NCI-H2081 treated with DMSO at 0.1 percent for 48 hours (cell line): Measurements from ENCODE around the gene TAF9B.
"Not testable (repeated sequence)": the region's sequence is repeated elsewhere in the genome, so short reads cannot be mapped to it uniquely, and the experiment has no call there.

Experiments used
- DNase-seq: peaks from one replicate; lab custom pipeline; 2025; lab: John Stamatoyannopoulos, UW

The TAF9B gene, protein sequence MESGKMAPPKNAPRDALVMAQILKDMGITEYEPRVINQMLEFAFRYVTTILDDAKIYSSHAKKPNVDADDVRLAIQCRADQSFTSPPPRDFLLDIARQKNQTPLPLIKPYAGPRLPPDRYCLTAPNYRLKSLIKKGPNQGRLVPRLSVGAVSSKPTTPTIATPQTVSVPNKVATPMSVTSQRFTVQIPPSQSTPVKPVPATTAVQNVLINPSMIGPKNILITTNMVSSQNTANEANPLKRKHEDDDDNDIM

DNA sequence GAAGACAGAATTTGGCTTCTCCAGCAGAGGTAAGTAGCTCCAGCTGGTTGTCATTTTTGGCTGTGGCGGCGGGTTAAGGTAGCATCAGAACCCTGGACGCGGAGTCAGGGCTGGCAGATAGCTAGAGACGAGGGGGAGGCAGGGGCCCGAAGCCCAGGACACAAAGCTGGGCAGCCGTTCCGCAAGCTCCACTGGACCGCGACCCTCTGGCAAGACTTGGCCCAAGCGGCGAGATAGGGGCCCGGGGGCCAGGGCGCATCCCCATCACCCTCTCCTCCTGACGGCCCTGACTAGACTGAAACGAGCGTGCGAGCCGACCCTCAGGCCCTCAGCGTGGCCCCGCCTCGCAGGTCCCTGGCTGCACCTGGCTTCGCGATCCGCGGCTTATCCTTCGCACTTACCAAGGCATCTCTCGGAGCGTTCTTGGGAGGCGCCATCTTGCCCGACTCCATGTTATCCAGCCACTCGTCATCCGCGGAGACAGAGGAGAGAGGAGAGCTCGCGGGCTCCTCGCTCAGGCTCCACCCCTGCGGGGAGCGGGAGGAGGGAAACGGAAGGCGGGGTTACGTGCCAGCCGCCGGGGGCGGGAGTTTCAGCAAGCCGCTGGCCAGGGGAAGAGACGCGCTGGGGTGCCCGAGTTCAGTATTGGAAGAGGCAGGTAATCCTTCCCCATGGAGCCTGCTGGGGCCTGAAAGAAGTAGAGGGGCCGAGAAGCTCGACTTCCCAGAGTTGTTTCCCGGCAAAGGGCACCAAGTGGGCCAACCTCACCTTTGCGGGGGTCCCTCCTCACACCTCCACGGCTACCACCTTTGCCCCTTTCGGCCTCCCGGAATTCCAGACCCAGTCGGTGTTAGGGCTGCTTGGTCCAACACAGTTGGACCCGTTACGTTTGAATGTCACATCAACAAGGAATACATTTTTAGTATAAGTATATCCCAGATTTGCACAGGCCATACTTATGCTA lies at the start of gene TAF9B:
Gene TAF9B (minus strand): TSS at position 491 of the 964 bp plus-strand sequence. CDS start 39 bp downstream, at position 452.
- peak; percentile 43 for DNase-seq

DNA sequence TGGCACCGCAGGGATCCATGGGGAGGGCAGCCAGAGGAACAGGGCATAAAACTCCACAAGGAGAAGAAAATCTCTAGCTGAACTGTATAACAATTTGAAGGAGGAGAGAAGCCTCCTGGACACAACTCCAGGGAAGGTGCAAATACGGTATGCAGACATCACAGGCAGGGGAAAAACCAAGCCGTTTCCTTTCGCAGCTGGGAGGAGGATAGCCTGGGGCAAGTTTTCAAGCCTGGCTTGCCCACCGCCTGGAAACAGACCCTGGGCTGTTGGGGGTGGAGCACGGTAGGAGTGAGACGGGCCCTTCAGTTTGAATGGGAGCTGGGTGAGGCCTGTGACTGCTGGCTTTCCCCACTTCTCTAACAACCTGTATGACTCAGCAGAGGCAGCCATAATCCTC lies 43.4 kb upstream of the TAF9B start:
- no peak for DNase-seq

DNA sequence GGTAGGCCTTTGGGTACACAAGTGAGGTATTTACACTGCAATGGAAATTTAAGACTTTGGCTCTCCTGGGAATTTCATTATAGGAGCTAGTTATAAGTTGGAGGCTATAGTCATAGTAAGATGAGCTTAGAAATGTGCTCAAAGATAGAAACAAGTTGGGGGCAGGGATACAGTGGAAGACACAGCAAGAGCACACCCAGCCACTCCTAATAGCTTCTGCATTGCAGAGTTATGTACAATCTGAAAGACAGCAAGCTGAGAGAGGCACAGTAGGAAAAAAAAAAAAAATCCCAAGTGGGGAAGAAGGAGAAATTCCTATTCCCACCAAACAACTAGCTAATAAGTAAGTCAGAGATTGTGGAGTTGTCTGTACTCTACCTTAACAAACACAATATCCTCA lies 41.9 kb upstream of the TAF9B start:
- DNase-seq: no peak

DNA sequence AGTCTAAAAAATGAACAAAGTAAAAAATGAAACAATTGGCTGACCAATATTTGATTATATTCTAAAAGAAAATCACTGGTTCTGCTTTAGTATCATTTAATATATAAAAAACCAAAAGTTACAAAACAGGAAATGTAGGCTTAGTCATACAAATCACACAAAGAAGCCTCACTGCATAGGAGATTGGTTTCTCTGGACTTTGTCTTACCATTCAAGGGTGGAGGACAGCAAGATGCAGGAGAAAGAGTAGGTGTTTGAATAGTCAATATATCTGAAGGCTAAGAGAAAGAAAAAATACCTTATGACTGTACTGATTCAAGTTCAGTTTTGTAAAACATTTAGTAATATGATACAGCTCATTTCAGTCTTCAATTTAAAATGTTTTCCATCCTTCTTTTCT lies 28.6 kb upstream of the TAF9B start:
- no peak for DNase-seq

DNA sequence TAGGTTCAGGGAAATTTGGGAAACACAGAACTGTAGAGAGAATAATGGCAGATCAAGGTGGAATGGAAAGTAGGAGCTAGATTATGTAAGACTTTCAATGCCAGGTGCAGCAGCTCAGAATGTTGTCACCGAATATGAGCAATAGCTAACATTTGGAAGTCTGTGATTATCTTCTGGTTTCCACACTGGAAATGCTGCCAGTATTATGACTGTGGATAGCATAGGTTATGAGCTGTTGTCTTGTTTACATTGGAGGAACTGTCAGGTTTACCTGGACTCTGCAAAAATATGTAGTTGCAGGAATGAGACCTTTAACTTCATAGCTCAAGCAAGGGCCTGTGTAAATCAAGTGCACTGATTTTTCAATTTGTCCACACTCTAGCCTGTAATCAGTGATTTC lies 26.0 kb upstream of the TAF9B start:
- no peak for DNase-seq

DNA sequence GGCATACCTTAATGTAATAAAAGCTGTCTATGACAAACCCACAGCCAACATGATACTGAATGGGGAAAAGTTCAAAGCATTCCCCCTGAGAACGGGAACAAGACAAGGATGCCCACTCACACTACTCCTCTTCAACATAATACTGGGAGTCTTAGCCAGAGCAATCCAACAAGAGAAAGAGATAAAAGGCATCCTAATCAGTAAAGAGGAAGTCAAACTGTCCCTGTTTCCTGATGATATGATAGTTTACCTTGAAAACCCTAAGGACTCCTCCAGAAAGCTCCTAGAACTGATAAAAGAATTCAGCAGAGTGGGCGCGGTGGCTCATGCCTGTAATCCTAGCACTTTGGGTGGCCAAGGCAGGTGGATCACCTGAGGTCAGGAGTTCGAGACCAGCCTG lies 23.7 kb upstream of the TAF9B start:
- not testable (repeated sequence) for DNase-seq

DNA sequence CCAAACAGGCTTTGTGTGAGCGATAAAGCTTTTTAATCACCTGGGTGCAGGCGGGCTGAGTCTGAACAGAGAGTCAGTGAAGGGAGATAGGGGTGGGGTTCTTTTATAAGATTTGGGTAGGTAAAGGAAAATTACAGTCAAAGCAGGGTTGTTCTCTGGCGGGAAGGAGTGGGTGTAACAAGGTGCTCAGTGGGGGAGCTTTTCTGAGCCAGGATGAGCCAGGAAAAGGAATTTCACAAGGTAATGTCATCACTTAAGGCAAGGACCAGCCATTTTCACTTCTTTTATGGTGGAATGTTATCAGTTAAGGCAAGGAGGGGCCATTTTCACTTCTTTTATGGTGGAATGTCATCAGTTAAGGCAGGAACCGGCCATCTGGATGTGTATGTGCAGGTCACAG lies 21.3 kb upstream of the TAF9B start:
- not testable (repeated sequence) for DNase-seq

DNA sequence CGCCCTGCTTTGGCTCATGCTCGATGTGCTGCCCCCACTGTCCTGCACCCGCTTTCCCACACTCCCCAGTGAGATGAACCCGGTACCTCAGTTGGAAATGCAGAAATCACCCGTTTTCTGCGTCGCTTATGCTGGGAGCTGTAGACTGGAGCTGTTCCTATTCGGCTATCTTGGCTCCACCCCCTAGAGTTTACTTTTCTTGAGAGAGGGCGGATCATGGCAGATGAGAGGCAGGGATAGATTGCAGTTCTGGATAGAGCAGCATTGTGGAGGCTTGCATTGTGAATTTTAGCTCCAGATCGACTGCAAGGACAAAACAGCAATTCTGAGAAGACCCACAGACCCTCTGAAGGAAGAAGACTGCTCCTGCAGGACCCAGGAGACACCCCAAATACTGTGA lies 18.4 kb upstream of the TAF9B start:
- not testable (repeated sequence) for DNase-seq

DNA sequence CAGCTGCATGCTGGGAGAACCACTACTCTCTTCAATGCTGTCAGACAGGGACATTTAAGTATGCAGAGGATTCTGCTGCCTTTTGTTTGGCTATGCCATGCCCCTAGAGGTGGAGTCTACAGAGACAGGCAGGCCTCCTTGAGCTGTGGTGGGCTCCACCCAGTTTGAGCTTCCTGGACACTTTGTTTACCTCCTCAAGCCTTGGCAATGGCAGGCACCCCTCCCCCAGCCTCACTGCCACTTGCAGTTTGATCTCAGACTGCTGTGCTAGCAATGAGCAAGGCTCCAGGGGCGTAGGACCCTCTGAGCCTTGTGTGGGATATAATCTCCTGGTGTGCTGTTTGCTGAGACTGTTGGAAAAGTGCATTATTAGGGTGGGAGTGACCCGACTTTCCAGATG lies 17.9 kb upstream of the TAF9B start:
- not testable (repeated sequence) for DNase-seq

DNA sequence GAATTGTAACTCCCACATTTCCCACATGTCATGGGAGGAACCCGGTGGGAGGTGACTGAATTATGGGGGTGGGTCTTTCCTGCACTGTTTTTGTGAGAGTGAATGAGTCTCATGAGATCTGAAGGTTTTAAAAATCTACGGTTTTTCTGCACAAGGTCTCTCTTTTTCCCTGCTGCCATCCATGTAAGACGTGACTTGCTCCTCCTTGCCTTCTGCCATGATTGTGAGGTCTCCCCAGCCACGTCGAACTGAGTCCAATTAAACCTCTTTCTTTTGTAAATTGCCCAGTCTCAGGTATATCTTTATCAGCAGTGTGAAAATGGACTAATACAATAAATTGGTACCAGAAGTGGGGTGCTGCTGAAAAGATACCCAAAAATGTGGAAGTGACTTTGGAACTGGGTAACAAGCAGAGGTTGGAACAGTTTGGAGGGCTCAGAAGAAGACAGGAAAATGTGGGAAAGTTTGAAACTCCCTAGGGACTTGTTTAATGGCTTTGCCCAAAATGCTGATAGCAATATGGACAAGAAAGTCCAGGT lies 7.6 kb upstream of the TAF9B start:
- DNase-seq: not testable (repeated sequence)

DNA sequence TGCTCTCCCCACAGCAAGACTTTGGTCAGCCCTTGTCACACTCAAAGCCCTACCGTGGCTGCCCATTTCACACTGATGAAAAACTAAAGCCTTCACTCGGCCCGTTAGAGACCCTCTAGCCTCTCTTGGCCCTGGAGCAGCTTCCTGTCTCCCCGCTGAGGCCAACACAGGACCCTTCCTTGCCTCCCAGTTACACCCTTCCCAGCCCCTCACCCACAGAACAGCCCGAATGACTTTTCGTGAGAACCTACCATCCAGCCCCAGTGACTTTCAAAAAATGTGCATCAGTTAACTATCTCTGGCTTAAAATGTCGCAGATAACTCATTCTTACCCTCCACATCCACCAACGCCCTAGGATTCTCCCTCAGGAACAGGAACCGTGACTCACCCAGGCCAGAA lies 756 bp upstream of the TAF9B start:
- DNase-seq: no peak

DNA sequence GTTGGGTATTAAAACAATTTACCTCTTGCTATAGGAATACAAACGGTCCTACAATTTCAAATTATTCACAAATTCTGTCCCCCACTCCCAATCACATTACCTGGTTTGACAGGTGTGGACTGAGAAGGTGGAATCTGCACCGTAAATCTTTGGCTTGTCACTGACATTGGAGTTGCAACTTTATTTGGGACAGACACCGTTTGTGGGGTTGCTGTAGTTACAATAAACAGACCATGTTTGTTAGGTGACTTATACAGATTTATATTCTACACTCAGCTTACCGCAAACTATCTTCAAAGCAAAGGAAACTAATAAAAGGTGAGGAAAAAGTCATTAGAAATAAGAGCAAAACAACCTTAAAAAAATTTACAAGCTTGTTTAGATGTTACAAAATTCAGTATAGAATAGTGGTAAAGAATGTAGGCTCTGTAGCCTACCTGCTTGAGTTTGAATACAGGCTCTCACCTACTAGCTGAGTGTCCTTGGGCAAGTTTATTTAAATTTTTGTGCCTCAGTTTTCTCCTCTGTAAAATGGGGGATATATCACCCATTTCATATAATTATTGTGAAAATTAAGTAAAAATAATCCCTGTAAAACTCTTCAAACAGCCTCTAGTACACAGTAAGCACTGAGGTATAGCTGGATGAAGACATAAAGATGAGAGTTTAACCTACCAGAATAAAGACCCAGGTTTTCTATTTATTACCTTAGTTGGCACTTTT lies 6.1 kb downstream of the TAF9B start:
- no peak for DNase-seq

DNA sequence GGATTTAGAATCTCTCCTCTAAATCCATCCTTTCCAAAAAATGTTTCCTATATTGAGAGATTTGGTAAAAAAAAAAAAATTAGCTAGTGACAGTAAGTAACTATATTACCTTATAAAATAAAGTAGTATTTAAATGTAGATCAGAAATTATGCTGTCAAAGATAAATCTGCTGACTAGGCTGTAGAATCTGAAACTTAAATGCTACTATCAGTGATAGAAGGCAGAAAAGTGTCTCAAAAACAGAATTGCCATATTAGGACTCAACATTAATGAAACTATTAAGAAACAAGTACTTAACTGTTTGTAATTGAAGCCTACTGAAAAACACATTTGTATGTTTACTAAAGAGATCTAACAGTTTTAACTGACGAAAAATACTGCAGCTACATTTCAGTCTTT lies 8.3 kb downstream of the TAF9B start:
- DNase-seq: no peak

DNA sequence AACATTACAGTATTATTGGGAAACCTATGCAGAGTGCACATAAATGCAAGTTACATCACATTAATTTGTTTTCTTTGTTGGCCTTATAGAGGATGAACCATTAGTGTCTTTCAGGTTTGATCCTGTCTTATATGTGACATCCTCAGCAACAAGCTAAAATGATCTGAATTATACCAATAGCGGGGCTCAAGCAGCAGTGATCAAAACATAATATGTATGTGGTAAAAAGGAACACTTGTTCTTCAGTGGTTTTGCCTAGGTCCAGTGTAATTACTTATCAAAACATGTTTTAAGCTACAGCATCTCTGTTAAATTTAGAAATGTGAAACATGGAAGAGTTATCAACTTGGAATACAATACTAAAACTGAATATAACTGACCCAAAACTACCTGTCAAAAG lies 9.1 kb downstream of the TAF9B start:
- no peak for DNase-seq

DNA sequence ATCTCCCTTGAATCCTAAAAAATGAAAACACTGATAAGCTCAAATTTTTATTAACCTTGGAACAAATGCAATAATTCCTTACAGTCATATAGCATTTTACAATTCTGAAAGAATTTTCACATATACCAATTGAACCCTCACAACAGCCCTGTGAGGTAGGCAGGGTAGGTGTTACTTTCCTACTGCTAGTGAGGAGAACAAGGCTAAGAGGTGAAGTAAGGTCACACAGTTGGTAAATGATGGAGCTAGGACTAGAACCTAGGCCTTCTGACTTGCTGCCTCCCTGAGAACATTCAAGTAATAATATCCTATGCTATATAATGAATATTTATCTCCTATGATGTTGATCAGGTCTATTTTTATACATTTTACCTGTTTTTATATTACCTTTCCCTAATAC lies 9.7 kb downstream of the TAF9B start:
- no peak for DNase-seq

DNA sequence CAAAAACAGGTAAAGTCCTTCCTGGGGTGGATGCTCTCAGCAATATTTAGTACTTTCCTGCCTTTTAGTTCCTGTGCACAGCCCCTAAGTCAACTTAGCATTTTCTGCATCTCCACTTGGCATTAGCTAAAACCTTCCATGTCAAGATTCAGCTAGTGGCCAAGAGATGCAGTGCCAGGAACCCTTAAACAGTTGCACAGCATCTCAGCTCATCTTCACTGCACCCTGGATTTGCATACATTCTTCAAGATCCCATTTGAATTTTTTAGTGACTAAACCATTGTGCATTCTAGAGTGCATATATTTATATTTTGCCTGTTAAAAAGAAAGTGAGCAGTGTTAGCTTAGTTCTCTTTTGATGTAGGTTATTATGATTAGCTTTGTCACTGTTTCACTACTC lies 13.7 kb downstream of the TAF9B start:
- DNase-seq: not testable (repeated sequence)

DNA sequence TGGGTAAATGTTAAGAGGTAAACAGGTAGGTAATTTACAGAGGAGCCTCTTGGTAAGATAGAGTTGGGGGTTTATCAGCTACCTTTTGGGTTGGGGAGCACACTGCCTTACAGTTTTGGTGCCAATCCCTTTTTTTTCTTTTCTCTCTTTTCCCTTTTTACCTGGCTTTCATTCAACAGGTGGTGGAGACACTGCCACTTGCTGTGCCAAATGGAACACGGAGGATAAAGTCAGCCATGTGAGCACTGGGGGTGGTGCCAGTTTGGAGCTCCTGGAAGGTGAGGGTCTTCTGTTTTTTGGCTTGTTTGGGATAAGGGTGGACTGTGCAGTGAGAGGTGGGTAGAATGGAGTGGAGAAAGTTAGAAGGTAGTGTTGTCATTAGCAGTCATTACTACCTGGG lies 14.3 kb downstream of the TAF9B start:
- DNase-seq: no peak

DNA sequence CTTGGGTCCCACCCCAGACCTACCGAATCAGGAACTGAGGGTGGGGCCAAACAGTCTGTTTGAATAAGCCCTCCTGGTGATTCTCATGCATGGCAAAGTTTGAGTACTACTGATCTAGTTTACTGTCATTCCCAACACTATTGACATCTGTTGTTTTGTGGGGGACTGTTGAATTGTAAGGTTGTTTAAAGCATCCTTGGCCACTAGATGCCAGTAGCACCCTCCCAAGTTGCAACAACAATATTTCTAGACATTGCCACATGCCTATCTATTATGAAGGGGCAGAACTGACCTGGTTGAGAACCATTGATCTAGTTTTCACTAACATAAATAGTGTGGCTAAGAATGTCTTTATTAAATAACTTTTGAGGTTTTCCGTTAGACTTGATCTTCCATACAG lies 15.1 kb downstream of the TAF9B start:
- no peak for DNase-seq

DNA sequence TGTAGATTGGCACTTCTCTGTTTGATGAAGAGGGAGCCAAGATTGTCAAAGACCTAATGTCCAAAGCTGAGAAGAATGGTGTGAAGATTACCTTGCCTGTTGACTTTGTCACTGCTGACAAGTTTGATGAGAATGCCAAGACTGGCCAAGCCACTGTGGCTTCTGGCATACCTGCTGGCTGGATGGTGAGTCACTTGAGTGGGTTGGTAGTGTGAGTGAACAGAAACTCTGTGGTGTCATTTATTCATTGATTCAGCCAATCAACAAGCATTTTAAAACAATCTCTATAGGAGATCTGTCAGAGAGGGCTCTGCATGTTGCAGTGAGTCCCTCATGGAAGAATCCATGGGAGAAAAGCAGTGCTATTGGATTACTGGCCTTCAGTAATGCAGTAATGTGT lies 16.3 kb downstream of the TAF9B start:
- DNase-seq: no peak

DNA sequence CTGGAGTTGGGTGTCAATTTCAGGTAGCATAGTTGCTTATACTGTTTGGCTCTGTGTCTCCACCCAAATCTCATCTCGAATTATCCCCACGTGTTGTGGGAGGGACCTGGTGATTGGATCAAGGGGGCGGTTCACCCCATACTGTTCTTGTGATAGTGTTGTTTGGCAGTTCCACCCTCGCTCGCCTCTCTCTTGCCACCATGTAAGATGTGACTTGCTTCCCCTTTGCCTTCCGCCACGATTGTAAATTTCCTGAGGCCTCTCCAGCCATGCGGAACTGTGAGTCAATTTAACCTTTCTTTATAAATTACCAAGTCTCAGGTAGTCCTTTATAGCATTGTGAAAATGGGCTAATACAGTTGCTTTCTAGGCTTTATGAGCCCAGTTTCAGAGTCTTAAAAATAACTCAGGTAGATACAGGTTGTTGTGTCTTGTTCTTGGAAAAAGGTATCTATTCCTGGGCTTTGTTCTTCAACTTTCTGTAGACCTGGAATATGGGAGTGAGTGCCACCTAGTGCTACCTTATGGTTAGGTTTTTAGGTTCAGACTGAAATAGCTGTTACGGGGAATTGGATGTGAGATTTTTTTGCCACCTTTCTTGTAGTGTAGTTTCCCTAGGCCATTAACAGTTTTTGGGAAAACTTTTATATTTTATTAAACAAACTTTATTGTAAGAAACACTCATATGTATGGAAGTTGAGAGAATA lies 19.8 kb downstream of the TAF9B start:
- no peak for DNase-seq

DNA sequence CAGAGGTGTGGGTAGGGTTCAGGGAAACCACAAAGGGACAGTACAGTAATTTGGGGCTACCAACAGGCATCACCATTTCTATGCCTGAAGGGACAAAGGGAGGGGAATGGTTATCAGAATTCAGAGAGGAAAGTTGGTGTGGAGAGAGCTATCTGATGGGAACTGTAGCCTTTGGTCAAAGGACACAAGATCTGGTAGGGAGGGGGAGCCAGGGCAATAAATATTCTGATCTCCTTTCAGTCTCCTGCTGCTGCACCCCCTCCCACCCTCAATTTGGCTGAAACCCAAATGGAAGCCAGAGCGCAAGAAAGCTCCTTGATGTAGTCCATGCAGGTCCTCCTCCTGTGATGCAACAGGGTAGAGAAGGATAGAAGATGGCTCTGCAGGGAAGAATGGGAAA lies 20.8 kb downstream of the TAF9B start:
- DNase-seq: no peak

DNA sequence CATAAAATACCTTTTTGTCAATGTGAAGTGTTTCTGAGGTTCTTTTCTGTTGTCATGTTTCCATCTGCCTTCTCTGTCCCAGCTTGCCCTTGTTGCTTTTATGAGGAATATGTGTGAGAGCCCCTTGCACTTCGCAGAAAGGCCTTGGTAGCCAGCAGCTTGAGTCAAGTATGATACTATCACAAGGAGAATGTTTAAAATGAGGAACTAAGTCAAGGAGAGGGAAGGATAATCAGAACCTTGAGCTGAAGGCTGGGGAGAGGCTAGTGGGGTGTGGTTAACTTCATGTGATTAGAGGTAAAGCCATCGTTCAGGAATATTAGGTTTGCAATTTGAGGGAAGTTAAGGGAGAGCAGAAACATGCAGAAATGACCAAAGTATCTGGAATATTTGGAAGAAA lies 22.7 kb downstream of the TAF9B start:
- no peak for DNase-seq
